ENCODE data around the gene DIP2C. TPM values are rescaled to one million over a fixed set of nuclear protein-coding genes. Genes with fewer than 3 reads are reported as not detected.
A peak's percentile ranks its signal among the peaks of the same experiment; 100 is the strongest.
"Not testable (repeated sequence)": the region's sequence is repeated elsewhere in the genome, so short reads cannot be mapped to it uniquely, and the experiment has no call there.

The DIP2C gene
- polyA plus RNA-seq, 2 donors: 2.2 to 2.7 TPM

DNA sequence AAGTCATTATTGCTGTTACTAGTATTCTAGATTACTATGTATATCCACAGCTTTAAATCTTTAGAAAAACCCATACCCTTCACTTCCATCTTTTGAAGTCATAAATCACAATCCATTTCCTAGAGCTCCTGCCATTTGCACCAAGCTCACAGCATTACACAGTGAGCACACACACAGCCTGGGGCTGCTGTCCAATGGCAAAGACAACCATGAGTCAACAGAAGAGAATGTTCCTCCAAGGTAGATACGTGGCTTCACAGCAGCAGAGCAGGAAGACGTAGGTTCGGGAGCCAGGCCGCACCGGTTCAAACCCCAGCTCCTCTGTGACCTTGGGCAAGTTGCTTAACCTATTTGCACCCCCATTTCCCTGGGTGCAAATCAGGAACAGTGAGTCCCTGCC, 234.6 kb downstream of the DIP2C start:
- H3K27me3 ChIP-seq (ENCODE audit: control insufficient read depth in 1 of 2, insufficient read depth in 2 of 2, low read length in 2 of 2): no peaks in the 10 kb centered on the region
- peaks cover 0 to 6% of the 10 kb centered on the region in 2 donors for H3K36me3 ChIP-seq (ENCODE audit: control insufficient read depth in 2 of 2, insufficient read depth in 2 of 2, low read length in 1 of 2)
- no peak overlapping the region for H3K27ac ChIP-seq (ENCODE audit: low read depth in 2 of 2, low read length in 1 of 2)
- no peak overlapping the region for H3K4me3 ChIP-seq (ENCODE audit: low read depth in 1 of 2, low read length in 2 of 2)
- peaks cover 1 to 5% of the 10 kb centered on the region in 2 donors for H3K4me1 ChIP-seq (ENCODE audit: control insufficient read depth in 2 of 2, insufficient read depth in 2 of 2, low read length in 1 of 2)
- H3K9me3 ChIP-seq (ENCODE audit: control insufficient read depth in 2 of 2, insufficient read depth in 1 of 2, low read depth in 1 of 2, low read length in 1 of 2): no peaks in the 10 kb centered on the region
- 34 to 51% methylated on average over 5 of the region's 5 CpGs for WGBS, 2 donors

DNA sequence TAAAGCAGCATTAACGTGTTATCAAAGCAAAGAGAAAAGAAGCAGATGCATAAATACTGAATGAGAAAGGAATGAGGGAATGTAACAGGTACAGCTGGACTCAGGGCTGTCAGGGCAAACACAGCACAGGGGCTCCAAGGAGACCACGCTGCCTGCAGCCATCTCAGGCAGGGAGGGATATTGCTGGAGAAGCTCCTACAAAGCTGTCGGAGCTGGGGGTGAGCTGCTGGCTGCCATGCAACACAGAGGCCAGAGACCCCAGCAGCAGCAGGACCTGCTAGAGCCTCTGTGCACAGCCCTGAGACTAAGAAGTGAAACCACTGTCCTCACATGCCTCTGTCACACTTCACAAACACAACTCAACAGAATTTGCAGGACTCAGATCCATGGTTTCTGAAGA, 235.8 kb downstream of the DIP2C start:
- H3K27me3 ChIP-seq (ENCODE audit: control insufficient read depth in 1 of 2, insufficient read depth in 2 of 2, low read length in 2 of 2): no peaks in the 10 kb centered on the region
- WGBS, 2 donors: 89 to 90% methylated on average over 3 of the region's 3 CpGs
- H3K36me3 ChIP-seq (ENCODE audit: control insufficient read depth in 2 of 2, insufficient read depth in 2 of 2, low read length in 1 of 2): no peaks in the 10 kb centered on the region
- H3K27ac ChIP-seq (ENCODE audit: low read depth in 2 of 2, low read length in 1 of 2): peak overlapping the region in 1 of 2 donors; percentile 8
- H3K4me3 ChIP-seq (ENCODE audit: low read depth in 1 of 2, low read length in 2 of 2): no peak overlapping the region
- peaks cover 0 to 5% of the 10 kb centered on the region in 2 donors for H3K4me1 ChIP-seq (ENCODE audit: control insufficient read depth in 2 of 2, insufficient read depth in 2 of 2, low read length in 1 of 2)
- no peaks in the 10 kb centered on the region for H3K9me3 ChIP-seq (ENCODE audit: control insufficient read depth in 2 of 2, insufficient read depth in 1 of 2, low read depth in 1 of 2, low read length in 1 of 2)

DNA sequence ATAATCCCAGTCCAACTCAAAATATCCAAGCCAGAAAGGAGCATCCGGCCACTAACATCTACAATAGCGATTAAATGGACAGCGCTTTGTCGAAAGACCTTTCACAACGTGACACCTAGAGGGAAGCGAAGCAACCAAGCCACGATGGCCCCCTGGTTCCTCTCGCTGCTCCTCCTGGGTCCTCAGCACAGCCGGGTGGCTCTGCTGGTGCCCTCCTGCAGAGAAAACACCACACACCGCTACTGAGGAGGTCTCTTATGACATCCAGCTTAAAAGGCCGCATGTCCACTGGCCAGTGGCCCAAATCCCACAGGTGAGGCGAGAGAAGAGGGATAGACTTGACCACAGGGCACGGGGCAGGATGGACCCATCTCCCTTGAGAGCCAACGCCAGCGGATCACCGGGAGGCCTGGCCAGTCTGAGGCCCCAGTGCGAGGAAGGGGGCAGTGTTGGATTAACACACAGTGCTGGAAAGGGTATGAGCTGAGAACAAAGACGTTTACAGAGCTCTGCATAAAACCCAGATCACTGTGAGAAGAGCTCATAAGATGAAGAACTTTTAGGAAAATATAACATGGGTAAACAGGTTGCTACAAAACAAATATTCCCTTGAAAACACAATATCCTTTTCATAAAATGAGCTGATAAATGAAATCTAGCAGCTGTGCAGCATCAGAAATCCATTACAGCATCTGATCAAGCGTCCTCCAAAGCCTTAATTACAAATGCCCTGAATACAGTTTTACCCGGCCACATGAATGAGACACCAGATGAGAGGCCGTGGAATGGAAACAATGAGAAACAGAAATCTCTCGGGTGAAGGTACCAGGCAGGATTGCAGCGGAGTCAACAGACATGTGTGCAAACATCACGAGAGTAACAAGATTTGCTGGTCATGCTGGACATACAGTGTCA, 236.7 kb downstream of the DIP2C start:
- H3K36me3 ChIP-seq (ENCODE audit: control insufficient read depth in 2 of 2, insufficient read depth in 2 of 2, low read length in 1 of 2): no peaks in the 10 kb centered on the region
- H3K27me3 ChIP-seq (ENCODE audit: control insufficient read depth in 1 of 2, insufficient read depth in 2 of 2, low read length in 2 of 2): no peaks in the 10 kb centered on the region
- H3K4me3 ChIP-seq (ENCODE audit: low read depth in 1 of 2, low read length in 2 of 2): no peak overlapping the region
- WGBS, 2 donors: 85 to 87% methylated on average over 24 of the region's 24 CpGs
- H3K27ac ChIP-seq (ENCODE audit: low read depth in 2 of 2, low read length in 1 of 2): peak overlapping the region in 1 of 2 donors; percentile 9
- no peaks in the 10 kb centered on the region for H3K9me3 ChIP-seq (ENCODE audit: control insufficient read depth in 2 of 2, insufficient read depth in 1 of 2, low read depth in 1 of 2, low read length in 1 of 2)
- H3K4me1 ChIP-seq (ENCODE audit: control insufficient read depth in 2 of 2, insufficient read depth in 2 of 2, low read length in 1 of 2): peaks cover 0 to 2% of the 10 kb centered on the region in 2 donors

DNA sequence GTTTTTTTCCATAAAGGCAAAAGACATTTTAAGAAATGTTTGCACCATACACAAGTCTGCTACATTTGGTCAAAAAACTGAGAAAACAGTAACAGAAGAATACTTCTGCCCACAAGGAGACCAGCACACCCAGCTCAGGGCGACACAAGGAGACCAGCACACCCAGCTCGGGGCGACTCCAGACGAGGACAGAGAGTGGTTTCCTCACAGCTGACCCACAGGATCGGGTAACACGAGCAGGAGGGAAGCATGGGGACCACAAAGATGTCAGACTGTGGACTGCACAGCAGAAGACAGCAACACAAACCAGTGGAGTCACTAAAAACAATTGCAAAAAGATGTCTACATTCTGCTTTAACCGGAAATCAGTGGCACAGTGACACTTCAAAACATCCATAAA, 237.6 kb downstream of the DIP2C start:
- H3K9me3 ChIP-seq (ENCODE audit: control insufficient read depth in 2 of 2, insufficient read depth in 1 of 2, low read depth in 1 of 2, low read length in 1 of 2): no peaks in the 10 kb centered on the region
- H3K27ac ChIP-seq (ENCODE audit: low read depth in 2 of 2, low read length in 1 of 2): no peak overlapping the region
- H3K4me1 ChIP-seq (ENCODE audit: control insufficient read depth in 2 of 2, insufficient read depth in 2 of 2, low read length in 1 of 2): peaks cover 0 to 2% of the 10 kb centered on the region in 2 donors
- 84 to 90% methylated on average over 7 of the region's 7 CpGs for WGBS, 2 donors
- H3K36me3 ChIP-seq (ENCODE audit: control insufficient read depth in 2 of 2, insufficient read depth in 2 of 2, low read length in 1 of 2): no peaks in the 10 kb centered on the region
- H3K27me3 ChIP-seq (ENCODE audit: control insufficient read depth in 1 of 2, insufficient read depth in 2 of 2, low read length in 2 of 2): no peaks in the 10 kb centered on the region
- no peak overlapping the region for H3K4me3 ChIP-seq (ENCODE audit: low read depth in 1 of 2, low read length in 2 of 2)

DNA sequence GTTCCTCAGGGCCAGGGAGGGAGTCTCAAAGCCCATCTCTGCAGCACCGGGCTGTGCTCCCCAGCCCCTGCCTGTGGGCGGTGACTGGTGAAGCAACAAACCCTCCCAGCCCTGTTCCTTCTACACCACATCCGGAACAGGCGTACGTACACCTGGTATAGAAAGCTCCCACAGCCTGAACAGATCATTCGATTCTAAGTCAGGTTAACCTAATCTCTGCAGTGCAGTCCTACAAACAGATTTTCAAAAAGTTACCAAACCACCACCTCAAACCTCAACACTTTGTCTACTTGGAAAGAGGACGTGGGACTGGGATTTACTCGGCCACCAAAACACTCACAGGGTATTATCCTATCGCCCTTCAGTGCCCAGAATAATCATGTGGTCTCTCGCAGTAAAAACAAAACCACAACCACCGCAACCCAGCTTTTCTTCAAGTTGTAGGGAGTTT, 238.4 kb downstream of the DIP2C start:
- no peak overlapping the region for H3K4me3 ChIP-seq (ENCODE audit: low read depth in 1 of 2, low read length in 2 of 2)
- H3K27ac ChIP-seq (ENCODE audit: low read depth in 2 of 2, low read length in 1 of 2): no peak overlapping the region

DNA sequence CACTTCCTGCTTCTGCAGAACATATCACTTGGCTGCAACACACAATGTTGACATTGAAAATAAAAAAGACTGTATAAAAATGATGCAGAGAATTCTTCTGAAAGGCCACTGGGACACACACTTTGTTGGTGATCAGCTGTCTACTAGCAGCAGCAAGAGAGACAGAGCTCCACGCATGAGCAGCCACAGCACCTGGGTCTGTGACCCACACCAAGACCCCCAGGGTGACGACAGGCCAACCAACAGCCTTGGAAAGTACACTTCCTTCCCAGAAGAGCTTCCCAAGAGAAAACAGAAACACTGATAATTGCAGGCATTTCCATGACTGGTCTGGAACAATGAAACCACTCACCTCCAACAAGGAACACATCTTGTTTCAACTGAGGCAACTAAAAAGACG, 239.0 kb downstream of the DIP2C start:
- H3K36me3 ChIP-seq (ENCODE audit: control insufficient read depth in 2 of 2, insufficient read depth in 2 of 2, low read length in 1 of 2): no peaks in the 10 kb centered on the region
- H3K4me3 ChIP-seq (ENCODE audit: low read depth in 1 of 2, low read length in 2 of 2): no peak overlapping the region
- H3K9me3 ChIP-seq (ENCODE audit: control insufficient read depth in 2 of 2, insufficient read depth in 1 of 2, low read depth in 1 of 2, low read length in 1 of 2): no peaks in the 10 kb centered on the region
- peaks cover 0 to 2% of the 10 kb centered on the region in 2 donors for H3K4me1 ChIP-seq (ENCODE audit: control insufficient read depth in 2 of 2, insufficient read depth in 2 of 2, low read length in 1 of 2)
- no peak overlapping the region for H3K27ac ChIP-seq (ENCODE audit: low read depth in 2 of 2, low read length in 1 of 2)
- WGBS, 2 donors: 71 to 73% methylated on average over 3 of the region's 3 CpGs
- no peaks in the 10 kb centered on the region for H3K27me3 ChIP-seq (ENCODE audit: control insufficient read depth in 1 of 2, insufficient read depth in 2 of 2, low read length in 2 of 2)

More for the DNA sequence above, 238.4 kb downstream of the DIP2C start:
- H3K27me3 ChIP-seq (ENCODE audit: control insufficient read depth in 1 of 2, insufficient read depth in 2 of 2, low read length in 2 of 2): no peaks in the 10 kb centered on the region
- WGBS, 2 donors: 67 to 70% methylated on average over 11 of the region's 11 CpGs
- no peaks in the 10 kb centered on the region for H3K36me3 ChIP-seq (ENCODE audit: control insufficient read depth in 2 of 2, insufficient read depth in 2 of 2, low read length in 1 of 2)
- no peaks in the 10 kb centered on the region for H3K9me3 ChIP-seq (ENCODE audit: control insufficient read depth in 2 of 2, insufficient read depth in 1 of 2, low read depth in 1 of 2, low read length in 1 of 2)
- peaks cover 0 to 2% of the 10 kb centered on the region in 2 donors for H3K4me1 ChIP-seq (ENCODE audit: control insufficient read depth in 2 of 2, insufficient read depth in 2 of 2, low read length in 1 of 2)

DNA sequence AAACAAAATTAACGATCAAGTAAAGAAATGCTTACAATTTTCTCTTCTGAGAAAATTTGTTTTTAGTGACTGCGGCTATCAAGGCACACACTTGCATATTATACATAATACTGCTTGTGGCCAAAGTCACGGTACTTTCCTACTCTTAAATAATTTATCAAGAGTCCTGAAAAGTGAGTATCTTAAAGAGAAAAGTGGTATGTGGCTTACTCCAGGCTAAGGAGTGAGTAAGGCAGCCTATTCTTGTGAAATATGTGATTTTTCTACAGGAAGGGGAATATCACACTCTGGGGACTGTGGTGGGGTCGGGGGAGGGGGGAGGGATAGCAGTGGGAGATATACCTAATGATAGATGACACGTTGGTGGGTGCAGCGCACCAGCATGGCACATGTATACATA, 240.1 kb downstream of the DIP2C start:
- not testable (repeated sequence) for H3K4me3 ChIP-seq (ENCODE audit: low read depth in 1 of 2, low read length in 2 of 2); H3K27me3 ChIP-seq (ENCODE audit: control insufficient read depth in 1 of 2, insufficient read depth in 2 of 2, low read length in 2 of 2); H3K36me3 ChIP-seq (ENCODE audit: control insufficient read depth in 2 of 2, insufficient read depth in 2 of 2, low read length in 1 of 2); H3K4me1 ChIP-seq (ENCODE audit: control insufficient read depth in 2 of 2, insufficient read depth in 2 of 2, low read length in 1 of 2); H3K27ac ChIP-seq (ENCODE audit: low read depth in 2 of 2, low read length in 1 of 2); H3K9me3 ChIP-seq (ENCODE audit: control insufficient read depth in 2 of 2, insufficient read depth in 1 of 2, low read depth in 1 of 2, low read length in 1 of 2)
- WGBS, 2 donors: 76 to 85% methylated on average over 4 of the region's 6 CpGs

DNA sequence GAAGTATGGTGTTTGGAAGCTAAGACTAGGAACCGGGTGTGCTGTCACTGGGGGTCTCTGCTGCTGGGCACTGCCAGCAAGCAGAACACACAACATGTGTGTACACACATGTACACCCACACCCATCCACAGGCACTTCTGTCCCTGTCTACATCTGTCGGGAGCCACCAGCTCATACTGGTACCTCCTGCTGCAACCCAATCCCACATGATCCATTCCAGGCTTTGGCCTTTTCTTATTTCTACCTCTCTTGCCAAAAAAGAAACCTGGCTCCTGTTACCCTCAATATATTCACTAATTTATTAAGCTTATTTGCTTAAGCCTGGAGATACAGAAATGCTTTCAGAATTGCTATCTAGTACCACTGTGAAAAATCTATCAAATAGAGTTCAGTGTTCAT, 246.0 kb downstream of the DIP2C start:
- no peak overlapping the region for H3K4me3 ChIP-seq (ENCODE audit: low read depth in 1 of 2, low read length in 2 of 2)
- H3K9me3 ChIP-seq (ENCODE audit: control insufficient read depth in 2 of 2, insufficient read depth in 1 of 2, low read depth in 1 of 2, low read length in 1 of 2): no peaks in the 10 kb centered on the region
- H3K27ac ChIP-seq (ENCODE audit: low read depth in 2 of 2, low read length in 1 of 2): no peak overlapping the region
- no peaks in the 10 kb centered on the region for H3K36me3 ChIP-seq (ENCODE audit: control insufficient read depth in 2 of 2, insufficient read depth in 2 of 2, low read length in 1 of 2)
- WGBS, 2 donors: 92 to 96% methylated on average over 2 of the region's 2 CpGs
- H3K4me1 ChIP-seq (ENCODE audit: control insufficient read depth in 2 of 2, insufficient read depth in 2 of 2, low read length in 1 of 2): no peaks in the 10 kb centered on the region
- no peaks in the 10 kb centered on the region for H3K27me3 ChIP-seq (ENCODE audit: control insufficient read depth in 1 of 2, insufficient read depth in 2 of 2, low read length in 2 of 2)

DNA sequence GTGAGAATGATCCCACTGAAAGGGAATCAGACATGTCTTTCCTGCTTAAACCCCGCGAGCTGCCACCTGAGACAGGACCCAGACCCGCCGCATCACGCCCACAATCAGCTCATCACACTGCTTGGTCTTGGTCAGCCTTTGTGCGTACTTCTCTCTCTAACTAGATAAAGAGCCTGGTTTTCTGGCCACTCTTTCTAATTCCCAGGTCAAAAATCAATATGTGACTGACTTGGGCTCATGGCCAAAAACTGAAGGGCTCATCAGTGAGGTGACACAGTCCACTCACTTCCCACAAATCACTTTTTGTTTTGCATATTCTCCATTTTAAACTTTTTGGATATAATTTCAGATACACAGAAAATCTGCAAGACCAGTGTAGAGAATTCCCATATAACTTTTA, 247.3 kb downstream of the DIP2C start:
- Histone ChIP-seq H3K36me3 (ENCODE audit: control insufficient read depth in 2 of 2, insufficient read depth in 2 of 2, low read length in 1 of 2) (no peaks in the 10 kb centered on the region), H3K27ac (ENCODE audit: low read depth in 2 of 2, low read length in 1 of 2) (no peak overlapping the region), H3K4me3 (ENCODE audit: low read depth in 1 of 2, low read length in 2 of 2) (no peak overlapping the region), H3K4me1 (ENCODE audit: control insufficient read depth in 2 of 2, insufficient read depth in 2 of 2, low read length in 1 of 2) (no peaks in the 10 kb centered on the region), H3K27me3 (ENCODE audit: control insufficient read depth in 1 of 2, insufficient read depth in 2 of 2, low read length in 2 of 2) (no peaks in the 10 kb centered on the region), H3K9me3 (ENCODE audit: control insufficient read depth in 2 of 2, insufficient read depth in 1 of 2, low read depth in 1 of 2, low read length in 1 of 2) (no peaks in the 10 kb centered on the region)
- 95 to 98% methylated on average over 4 to 6 of the region's 6 CpGs for WGBS, 2 donors

DNA sequence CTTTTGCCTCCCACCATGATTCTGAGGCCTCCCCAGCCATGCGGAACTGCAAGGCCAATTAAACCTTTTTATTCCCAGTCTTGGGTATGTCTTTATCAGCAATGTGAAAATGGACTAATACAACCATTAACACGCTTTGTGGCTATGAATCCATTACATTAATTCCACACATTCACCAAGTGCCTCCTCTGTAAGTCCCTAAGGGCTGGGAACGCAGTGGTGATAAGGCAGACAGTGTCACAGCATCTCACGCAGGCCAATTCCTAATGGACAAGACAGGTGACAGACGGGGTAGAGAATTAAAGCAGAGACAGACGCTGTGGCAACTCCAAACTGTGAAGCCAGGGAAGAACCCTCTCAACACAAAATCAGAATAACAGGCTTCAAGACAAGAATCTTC, 247.8 kb downstream of the DIP2C start:
- 95 to 97% methylated on average over 6 of the region's 6 CpGs for WGBS, 2 donors

More for the DNA sequence above, 247.8 kb downstream of the DIP2C start:
- H3K4me3 ChIP-seq (ENCODE audit: low read depth in 1 of 2, low read length in 2 of 2): no peak overlapping the region
- no peaks in the 10 kb centered on the region for H3K27me3 ChIP-seq (ENCODE audit: control insufficient read depth in 1 of 2, insufficient read depth in 2 of 2, low read length in 2 of 2)
- no peaks in the 10 kb centered on the region for H3K36me3 ChIP-seq (ENCODE audit: control insufficient read depth in 2 of 2, insufficient read depth in 2 of 2, low read length in 1 of 2)
- no peak overlapping the region for H3K27ac ChIP-seq (ENCODE audit: low read depth in 2 of 2, low read length in 1 of 2)
- H3K9me3 ChIP-seq (ENCODE audit: control insufficient read depth in 2 of 2, insufficient read depth in 1 of 2, low read depth in 1 of 2, low read length in 1 of 2): no peaks in the 10 kb centered on the region
- no peaks in the 10 kb centered on the region for H3K4me1 ChIP-seq (ENCODE audit: control insufficient read depth in 2 of 2, insufficient read depth in 2 of 2, low read length in 1 of 2)

Measured in esophagus (tissue), 2 donors.